H1 (cell line): ENCODE measurements around the gene IDH3A. TPM values are rescaled to one million over a fixed set of nuclear protein-coding genes. Genes with fewer than 3 reads are reported as not detected.

Experiments
- CTCF ChIA-PET: fragments of 300-600 bp; sonication (Branson Sonifier 250); formaldehyde crosslinking; loops from one replicate; lab custom pipeline; 2021; ENCODE audit not compliant: partially characterized antibody; lab: Charles Lee
- POLR2A ChIA-PET: fragments of 300-600 bp; sonication (Branson Sonifier 250); formaldehyde crosslinking; loops from one replicate; lab custom pipeline; 2021; ENCODE audit warnings: inconsistent platforms; ENCODE audit not compliant: partially characterized antibody; lab: Charles Lee
- DNase-seq, 2 experiments: peaks; one replicate each; pipeline versions ENCODE4 v3.0.0 to v3.0.0-alpha.2; 2010 to 2022; ENCODE audit warnings: low spot score in 2 of 2, low read depth in 1 of 2, mixed read lengths in 1 of 2
- FAIRE-seq: peaks from 2 replicates; lab custom pipeline; 2011; peaks lifted over from hg19 to GRCh38; lab: Jason Lieb, UNC
- H2AFZ ChIP-seq: 2 replicates; pipeline ENCODE4 v1.8.1; 2012; ENCODE audit warnings: low read length, inconsistent platforms
- H2AK5ac ChIP-seq: 2 replicates; pipeline ENCODE4 v1.6.1; 2013; ENCODE audit warnings: low read depth, low read length
- H2BK120ac ChIP-seq: replicated peaks from 2 replicates; pipeline ENCODE3; 2013; ENCODE audit warnings: low read depth, low read length, inconsistent platforms
- H2BK12ac ChIP-seq: 2 replicates; pipeline ENCODE4 v1.6.1; 2013; ENCODE audit warnings: low read depth, low read length
- H2BK15ac ChIP-seq: 2 replicates; pipeline ENCODE4 v1.6.1; 2013; ENCODE audit warnings: low read length
- H2BK20ac ChIP-seq: 2 replicates; pipeline ENCODE4 v1.6.1; 2013; ENCODE audit warnings: low read length
- H2BK5ac ChIP-seq: 2 replicates; pipeline ENCODE4 v1.6.1; 2013; ENCODE audit warnings: low read depth, low read length
- H3K14ac ChIP-seq: 2 replicates; pipeline ENCODE4 v1.6.1; 2013; ENCODE audit warnings: inconsistent platforms; ENCODE audit not compliant: insufficient read length
- H3K18ac ChIP-seq: 2 replicates; pipeline ENCODE4 v1.6.1; 2013; ENCODE audit warnings: low read length; ENCODE audit errors: extremely low read depth
- H3K23ac ChIP-seq: 2 replicates; pipeline ENCODE4 v1.6.1; 2013; ENCODE audit warnings: inconsistent platforms; ENCODE audit not compliant: insufficient read length
- H3K23me2 ChIP-seq: 2 replicates; pipeline ENCODE4 v1.6.1; 2013; ENCODE audit warnings: low read depth, low read length
- H3K27ac ChIP-seq: 2 replicates; pipeline ENCODE4 v1.6.1; 2011; ENCODE audit warnings: low read depth, low read length, inconsistent platforms
- H3K27me3 ChIP-seq, 4 experiments: replicated peaks in 1 of 4; 1 replicate in 1 of 4; 2 replicates in 3 of 4; pipeline versions ENCODE4 v1.6.1 to v1.8.1; 2011 to 2013; ENCODE audit warnings: low read length in 3 of 4, mild to moderate bottlenecking in 3 of 4, inconsistent platforms in 2 of 4, mixed read lengths in 2 of 4, moderate library complexity in 1 of 4; ENCODE audit not compliant: control insufficient read depth in 3 of 4, insufficient read depth in 3 of 4; ENCODE audit errors: extremely low read depth in 1 of 4
- H3K36me3 ChIP-seq, 4 experiments: 2 replicates each; pipeline versions ENCODE4 v1.6.1 to v1.8.1; 2011 to 2013; ENCODE audit warnings: mild to moderate bottlenecking in 4 of 4, low read length in 3 of 4, moderate library complexity in 2 of 4, control low read depth in 1 of 4, inconsistent platforms in 1 of 4; ENCODE audit not compliant: insufficient read depth in 4 of 4, control insufficient read depth in 2 of 4
- H3K4ac ChIP-seq: replicated peaks from 2 replicates; pipeline ENCODE3; 2013; ENCODE audit warnings: low read length, low read depth, mixed read lengths, inconsistent platforms; ENCODE audit not compliant: insufficient read length
- H3K4me1 ChIP-seq, 4 experiments: replicated peaks in 1 of 4; 1 replicate in 1 of 4; 2 replicates in 3 of 4; pipeline versions ENCODE4 v1.6.1 to v1.8.1; 2011 to 2013; ENCODE audit warnings: low read length in 3 of 4, inconsistent platforms in 2 of 4, mixed read lengths in 1 of 4; ENCODE audit not compliant: insufficient read depth in 4 of 4, control insufficient read depth in 3 of 4
- H3K4me2 ChIP-seq, 2 experiments: 2 replicates each; pipeline versions ENCODE4 v1.6.1 to v1.8.1; 2011 to 2013; ENCODE audit warnings: low read depth in 2 of 2, low read length in 2 of 2, control low read depth in 1 of 2, inconsistent platforms in 1 of 2, mild to moderate bottlenecking in 1 of 2; ENCODE audit not compliant: insufficient read depth in 1 of 2
- H3K4me3 ChIP-seq, 4 experiments: fragments of 200-600, 300-600 bp in 1 of 4; sonication (generic), shearing (Covaris generic), sonication (Bioruptor Twin) in 1 of 4; 2 replicates each; pipeline versions ENCODE4 v1.5.1 to v1.8.1; 2011 to 2016; ENCODE audit warnings: low read length in 4 of 4, low read depth in 3 of 4, control low read depth in 2 of 4, inconsistent platforms in 2 of 4, mild to moderate bottlenecking in 2 of 4, mixed read lengths in 1 of 4, moderate library complexity in 1 of 4; ENCODE audit not compliant: insufficient read depth in 2 of 4; ENCODE audit errors: extremely low read depth in 1 of 4
- H3K56ac ChIP-seq: replicated peaks from 2 replicates; pipeline ENCODE3; 2013; ENCODE audit warnings: low read depth, mild to moderate bottlenecking, mixed read lengths, low read length, inconsistent platforms; ENCODE audit not compliant: insufficient read length
- H3K79me1 ChIP-seq: 2 replicates; pipeline ENCODE4 v1.6.1; 2013; ENCODE audit warnings: low read depth, low read length, control low read depth
- H3K79me2 ChIP-seq, 2 experiments: 2 replicates each; pipeline versions ENCODE4 v1.6.1 to v1.8.1; 2012 to 2013; ENCODE audit warnings: low read length in 2 of 2, mild to moderate bottlenecking in 2 of 2, inconsistent platforms in 1 of 2; ENCODE audit not compliant: insufficient read depth in 2 of 2, control insufficient read depth in 1 of 2
- H3K9ac ChIP-seq, 4 experiments: replicated peaks in 1 of 4; 1 replicate in 1 of 4; 2 replicates in 3 of 4; pipeline versions ENCODE4 v1.6.1 to v1.8.1; 2011 to 2013; ENCODE audit warnings: low read depth in 3 of 4, low read length in 3 of 4, control low read depth in 2 of 4, mild to moderate bottlenecking in 2 of 4, moderate library complexity in 2 of 4, inconsistent platforms in 1 of 4; ENCODE audit errors: extremely low read depth in 1 of 4
- H3K9me3 ChIP-seq, 2 experiments: 2 replicates each; pipeline versions ENCODE4 v1.6.1 to v1.8.1; 2012 to 2013; ENCODE audit warnings: mild to moderate bottlenecking in 2 of 2, moderate library complexity in 2 of 2, control low read depth in 1 of 2, inconsistent platforms in 1 of 2, low read depth in 1 of 2, low read length in 1 of 2, mixed read lengths in 1 of 2; ENCODE audit not compliant: insufficient read depth in 2 of 2
- H4K20me1 ChIP-seq, 2 experiments: replicated peaks in 1 of 2; 2 replicates each; pipeline versions ENCODE3 to v1.8.1; 2011 to 2013; ENCODE audit warnings: inconsistent platforms in 2 of 2, low read length in 2 of 2, mild to moderate bottlenecking in 1 of 2; ENCODE audit not compliant: insufficient read depth in 2 of 2, control insufficient read depth in 1 of 2
- H4K5ac ChIP-seq: 2 replicates; pipeline ENCODE4 v1.6.1; 2013; ENCODE audit warnings: low read length, low read depth, mixed read lengths, inconsistent platforms; ENCODE audit not compliant: insufficient read length
- H4K8ac ChIP-seq: 2 replicates; pipeline ENCODE4 v1.8.0; 2013; ENCODE audit warnings: mild to moderate bottlenecking, moderate library complexity, low read length, inconsistent platforms; ENCODE audit not compliant: insufficient read depth; ENCODE audit errors: extremely low read depth
- H4K91ac ChIP-seq: replicated peaks from 2 replicates; pipeline ENCODE3; 2013; ENCODE audit warnings: low read length, mixed read lengths, inconsistent platforms; ENCODE audit not compliant: insufficient read length
- JUN ChIP-seq: IDR thresholded peaks from 2 replicates; pipeline ENCODE4 v1.6.1; 2011; ENCODE audit warnings: low read depth, mild to moderate bottlenecking, improper control_type of control experiment, low read length
- JUND ChIP-seq: IDR thresholded peaks from 2 replicates; pipeline ENCODE4 v1.6.1; 2011; ENCODE audit warnings: mild to moderate bottlenecking, improper control_type of control experiment, low read length
- NANOG ChIP-seq: IDR thresholded peaks from 2 replicates; pipeline ENCODE4 v1.6.1; 2011; ENCODE audit warnings: low read length, low read depth, mild to moderate bottlenecking, inconsistent platforms; ENCODE audit not compliant: insufficient read depth, poor library complexity, severe bottlenecking
- TCF12 ChIP-seq: IDR thresholded peaks from 2 replicates; pipeline ENCODE4 v1.6.1; 2011; ENCODE audit warnings: low read depth, mild to moderate bottlenecking, low read length
- WGBS, 2 experiments: shearing (Covaris generic) in 1 of 2; methylation state at CpG; one replicate each; pipeline versions ENCODE4 v1.1.6 to v1.1.7; 2013 to 2015; ENCODE audit warnings: low lambda C conversion rate in 2 of 2, mixed read lengths in 2 of 2, inconsistent platforms in 1 of 2, low coverage in 1 of 2, missing lambda C conversion rate in 1 of 2; ENCODE audit not compliant: insufficient replicate concordance in 2 of 2, insufficient coverage in 1 of 2, insufficient read length in 1 of 2; ENCODE audit errors: extremely low coverage in 1 of 2, missing lambda C conversion rate in 1 of 2; 5-methylcytosine and 5-hydroxymethylcytosine counted together
- polyA plus RNA-seq, 7 experiments: library from polyadenylated mRNA; depleted of rRNA in 3 of 7; stranded (reverse) in 5 of 7; unstranded in 2 of 7; fragments of >200 nt in 5 of 7; fragments of 200-250 nt in 2 of 7; gene quantifications; 1 replicate in 5 of 7; 2 replicates in 1 of 7; 4 replicates in 1 of 7; pipeline versions ENCODE4 v1.2.1 to v1.2.3, GENCODE V29; 2011 to 2013; ENCODE audit warnings: missing spikeins in 2 of 7, mixed read lengths in 2 of 7
- total RNA-seq: library from RNA; stranded (reverse); fragmentation: NEBNext Ultra II Directional; extraction: Animal tissue kit (Norgen Biotek cat#: 25700); gene quantifications from 2 replicates; pipeline ENCODE4 v1.2.1, GENCODE V29; 2021

The IDH3A gene
- total and polyA plus RNA-seq, 2 of the 8 experiments (the other 6 are each of a cell fraction or from before 2014, with no cell fraction given), result 23.4 to 36.8 TPM

GRCh38 chr15:78162038-78162437 is 12.9 kb downstream of the IDH3A start:
- H2AFZ ChIP-seq, result no peak overlapping the region
- no peak overlapping the region for H2AK5ac ChIP-seq
- no peak for TF ChIP-seq TCF12
- no peak for TF ChIP-seq JUND
- no peak for TF ChIP-seq NANOG
- no peak for TF ChIP-seq JUN
- no peak overlapping the region for H4K8ac ChIP-seq
- ChIA-PET CTCF (interaction anchor here (0.8 to 1.8 kb wide), 8 partner anchors 9 to 79 kb away, joined by 3 to 6 read pairs (median 4); no protein-coding TSS in a partner anchor), POLR2A (interaction anchor here (2.0 kb wide), 1 partner anchor 23 kb away, joined by 4 read pairs; no protein-coding TSS in a partner anchor)
- H3K36me3 ChIP-seq, result peaks cover 3 to 14% (median 9%) of the 10 kb centered on the region in 4 experiments
- 94% methylated on average over 13 of the region's 13 CpGs; no CpG with 5 or more reads in 1 of the 2 experiments for WGBS, 2 experiments
- DNase-seq (no peak), FAIRE-seq (no peak)
- no peaks in the 10 kb centered on the region for H3K79me2 ChIP-seq
- H4K20me1 ChIP-seq, result no peaks in the 10 kb centered on the region
- H3K4me1 ChIP-seq, result no peaks in the 10 kb centered on the region; a peak in 1 of 7 replicates
- H3K23me2 ChIP-seq, result no peaks in the 10 kb centered on the region; the same call in 1 of the 2 replicates
- H2BK5ac ChIP-seq, result no peak overlapping the region
- H2BK15ac ChIP-seq, result no peak overlapping the region
- no peak overlapping the region for H3K4ac ChIP-seq
- no peak overlapping the region for H4K91ac ChIP-seq
- no peak overlapping the region for H2BK12ac ChIP-seq
- H3K23ac ChIP-seq, result no peak overlapping the region
- no peak overlapping the region for H3K14ac ChIP-seq
- no peak overlapping the region for H3K4me2 ChIP-seq
- H2BK20ac ChIP-seq, result no peak overlapping the region
- no peaks in the 10 kb centered on the region for H3K9me3 ChIP-seq
- H2BK120ac ChIP-seq, result no peak overlapping the region
- H3K56ac ChIP-seq, result no peak overlapping the region
- H4K5ac ChIP-seq, result no peak overlapping the region
- H3K9ac ChIP-seq, result peak overlapping the region in 1 of 4 experiments; percentile 21; a peak in 1 of 7 replicates
- H3K4me3 ChIP-seq, result no peak overlapping the region
- H3K79me1 ChIP-seq, result no peaks in the 10 kb centered on the region
- H3K18ac ChIP-seq, result no peak overlapping the region
- no peaks in the 10 kb centered on the region for H3K27me3 ChIP-seq
- 0 out of 2 replicates have a peak overlapping the region, but pooled peaks have one; percentile 1 for H3K27ac ChIP-seq
